ENCODE results near the gene PMVK.

PMVK gene

GRCh38 chr1:154877370-154877974 is 59.0 kb downstream of the PMVK start:
- no peak for DNase-seq

- DNase-seq, result no peak
Observed at GRCh38 chr1:154876842-154877369, 59.6 kb downstream of the PMVK start.
